HG03521 (cell line): Measurements from ENCODE around the gene YTHDC1.

ENCODE experiments used
- ATAC-seq: cut with Tn5 transposase; IDR thresholded peaks from one replicate; pipeline ENCODE4 v1.9.1; 2021; ENCODE audit warnings: mild to moderate bottlenecking, moderate library complexity; ENCODE audit not compliant: unreplicated experiment

The YTHDC1 gene

GRCh38 chr4:68359508-68359907 is 9.6 kb upstream of the YTHDC1 start:
- peak; percentile 74 for ATAC-seq

GRCh38 chr4:68358988-68359387 is 9.1 kb upstream of the YTHDC1 start:
- no peak for ATAC-seq

- ATAC-seq, result no peak
Measured at GRCh38 chr4:68352791-68353190, 2.9 kb upstream of the YTHDC1 start.

- peak; percentile 12 for ATAC-seq
Measured at GRCh38 chr4:68349279-68349648, 626 bp downstream of the YTHDC1 start.

GRCh38 chr4:68348577-68348976 is 1.3 kb downstream of the YTHDC1 start:
- no peak for ATAC-seq

- ATAC-seq, result no peak
Measured at GRCh38 chr4:68347845-68348244, 2.0 kb downstream of the YTHDC1 start.

GRCh38 chr4:68346461-68346860 is 3.4 kb downstream of the YTHDC1 start:
- ATAC-seq, result no peak

GRCh38 chr4:68344785-68345184 is 5.1 kb downstream of the YTHDC1 start:
- ATAC-seq, result no peak

GRCh38 chr4:68344049-68344448 is 5.8 kb downstream of the YTHDC1 start:
- ATAC-seq, result no peak

- no peak for ATAC-seq
Measured at GRCh38 chr4:68342134-68342533, 7.8 kb downstream of the YTHDC1 start.

GRCh38 chr4:68338625-68339024 is 11.3 kb downstream of the YTHDC1 start:
- no peak for ATAC-seq

GRCh38 chr4:68337522-68337921 is 12.4 kb downstream of the YTHDC1 start:
- no peak for ATAC-seq

GRCh38 chr4:68337004-68337403 is 12.9 kb downstream of the YTHDC1 start:
- ATAC-seq, result no peak

- ATAC-seq, result no peak
Measured at GRCh38 chr4:68336530-68336929, 13.4 kb downstream of the YTHDC1 start.

GRCh38 chr4:68326141-68326540 is 23.7 kb downstream of the YTHDC1 start:
- no peak for ATAC-seq

- no peak for ATAC-seq
Measured at GRCh38 chr4:68324519-68325262, 25.2 kb downstream of the YTHDC1 start.

GRCh38 chr4:68319040-68319439 is 30.9 kb downstream of the YTHDC1 start:
- no peak for ATAC-seq

GRCh38 chr4:68316193-68316969 is 33.5 kb downstream of the YTHDC1 start:
- no peak for ATAC-seq

GRCh38 chr4:68310651-68311247 is 39.1 kb downstream of the YTHDC1 start:
- no peak for ATAC-seq

- no peak for ATAC-seq
Measured at GRCh38 chr4:68304731-68305130, 45.2 kb downstream of the YTHDC1 start.

- no peak for ATAC-seq
Measured at GRCh38 chr4:68299492-68300457, 50.1 kb downstream of the YTHDC1 start.
